GM19035 (cell line): ENCODE results near the gene MRPS23.

ENCODE experiments used
- ATAC-seq: cut with Tn5 transposase; IDR thresholded peaks from one replicate; pipeline ENCODE4 v1.9.1; 2021; ENCODE audit not compliant: unreplicated experiment

The MRPS23 gene

DNA sequence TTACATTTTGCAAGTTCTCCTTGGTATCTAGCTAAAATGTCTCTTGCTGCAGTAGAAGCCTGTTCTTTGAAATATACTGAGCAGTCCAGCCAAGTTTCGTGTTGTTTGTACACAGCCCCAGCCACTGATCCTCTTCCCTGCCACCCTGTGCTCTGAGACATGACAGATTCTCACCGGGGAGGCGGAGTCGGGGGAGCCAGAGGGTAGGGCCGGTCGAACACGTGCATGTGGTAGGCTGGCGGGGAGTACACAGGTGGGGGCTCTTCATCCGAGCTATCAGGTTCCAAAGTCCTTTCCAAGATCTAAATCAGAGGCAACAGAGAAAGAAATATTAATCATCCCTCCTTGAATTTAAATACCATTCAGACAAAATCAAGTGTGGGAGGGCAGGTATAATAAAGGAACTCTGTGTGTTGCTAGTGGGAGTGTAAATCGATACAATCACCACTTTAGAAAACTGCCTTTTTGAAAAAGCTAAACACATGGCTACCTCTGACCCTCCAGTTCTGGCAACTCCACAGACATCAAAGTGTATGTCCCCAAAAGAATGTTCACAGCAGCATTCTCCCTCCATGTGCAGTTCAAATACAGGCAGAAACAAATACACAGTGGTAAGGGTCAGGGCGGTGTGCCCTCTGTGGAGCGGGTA, 29.7 kb upstream of the MRPS23 start:
- no peak for ATAC-seq

DNA sequence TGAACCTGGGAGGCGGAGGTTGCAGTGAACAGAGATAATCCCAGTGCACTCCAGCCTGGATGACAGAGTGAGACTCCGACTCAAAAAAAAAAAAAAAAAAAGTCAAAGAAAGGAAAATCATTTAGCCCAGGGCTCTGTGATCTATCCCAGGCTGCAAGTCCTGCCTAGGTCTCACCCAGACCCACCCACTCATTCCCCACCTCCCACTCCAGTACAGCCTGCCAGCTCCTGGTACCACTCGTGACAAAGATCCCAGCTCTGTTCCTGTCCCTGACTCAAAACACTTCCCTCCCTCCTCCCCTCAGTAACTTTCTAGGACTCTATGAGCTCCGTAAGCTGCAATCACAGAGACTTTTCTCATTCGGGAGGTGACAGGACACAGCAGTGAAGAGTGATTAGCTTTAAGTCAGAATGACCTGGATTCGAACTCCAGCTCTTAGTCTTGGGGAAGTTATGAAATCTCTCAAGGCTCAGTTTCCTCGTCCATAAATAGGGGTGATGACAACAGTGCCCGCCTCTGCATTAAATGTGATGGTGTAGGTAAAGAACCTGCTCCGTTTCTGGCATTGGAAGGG, 28.0 kb upstream of the MRPS23 start:
- ATAC-seq = no peak

DNA sequence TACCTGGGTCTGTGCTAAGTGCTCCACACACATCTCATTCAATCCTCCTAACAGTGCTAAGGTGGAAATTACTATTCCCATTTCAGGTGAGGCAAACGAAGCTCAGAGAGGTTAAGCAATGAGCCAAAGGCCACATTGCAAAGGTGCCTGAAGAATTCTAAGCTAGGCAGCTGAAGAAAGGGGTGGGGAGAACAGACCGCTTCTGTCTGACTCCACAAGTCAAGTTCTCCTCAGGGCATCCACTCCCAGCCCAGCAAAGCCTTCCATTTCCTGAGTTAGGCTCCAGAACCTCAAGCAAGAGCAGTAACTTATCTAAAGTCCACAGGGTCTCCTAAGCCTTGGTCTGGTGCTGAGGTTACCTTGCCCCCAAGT, 27.0 kb upstream of the MRPS23 start:
- ATAC-seq = no peak

DNA sequence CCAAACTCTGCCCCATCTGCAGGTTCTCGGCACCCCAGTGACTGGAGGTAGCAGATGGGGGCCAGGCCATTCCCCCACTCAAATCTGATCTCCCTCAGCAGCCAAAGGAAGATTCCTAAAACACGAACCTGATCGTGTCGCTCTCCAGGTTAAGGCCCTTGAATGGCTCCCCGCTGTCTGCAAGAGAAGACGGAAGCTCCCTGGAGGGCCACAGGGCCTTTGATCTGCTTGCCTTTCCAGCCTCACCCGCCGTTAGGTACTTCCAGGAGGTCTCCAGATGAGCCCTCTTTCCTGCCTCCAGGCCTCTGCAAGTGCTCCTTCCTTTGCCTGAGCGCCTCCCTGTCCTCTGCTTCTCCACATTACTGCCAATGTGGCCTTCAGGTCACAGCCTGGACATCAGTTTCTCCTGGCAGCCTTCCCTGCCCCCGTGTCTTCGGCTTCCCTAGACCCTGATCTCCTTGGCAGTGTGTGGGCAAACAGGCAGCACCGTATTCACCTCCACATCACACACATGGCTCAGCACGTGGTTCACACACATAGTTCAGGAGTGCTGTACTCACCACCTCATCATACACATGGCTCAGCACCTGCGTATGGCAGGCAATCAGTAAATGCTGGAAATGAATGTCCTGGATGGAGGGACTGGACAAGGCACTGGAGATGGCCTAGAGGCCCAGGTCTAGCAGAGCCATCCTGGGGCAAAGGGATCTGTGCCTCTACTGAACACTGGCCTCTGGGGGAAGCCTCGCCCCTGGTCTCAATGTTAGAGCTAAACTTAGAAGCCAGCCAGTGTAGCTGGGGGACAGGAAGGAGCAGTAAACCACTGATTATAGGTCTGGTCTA, 26.4 kb upstream of the MRPS23 start:
- no peak for ATAC-seq

DNA sequence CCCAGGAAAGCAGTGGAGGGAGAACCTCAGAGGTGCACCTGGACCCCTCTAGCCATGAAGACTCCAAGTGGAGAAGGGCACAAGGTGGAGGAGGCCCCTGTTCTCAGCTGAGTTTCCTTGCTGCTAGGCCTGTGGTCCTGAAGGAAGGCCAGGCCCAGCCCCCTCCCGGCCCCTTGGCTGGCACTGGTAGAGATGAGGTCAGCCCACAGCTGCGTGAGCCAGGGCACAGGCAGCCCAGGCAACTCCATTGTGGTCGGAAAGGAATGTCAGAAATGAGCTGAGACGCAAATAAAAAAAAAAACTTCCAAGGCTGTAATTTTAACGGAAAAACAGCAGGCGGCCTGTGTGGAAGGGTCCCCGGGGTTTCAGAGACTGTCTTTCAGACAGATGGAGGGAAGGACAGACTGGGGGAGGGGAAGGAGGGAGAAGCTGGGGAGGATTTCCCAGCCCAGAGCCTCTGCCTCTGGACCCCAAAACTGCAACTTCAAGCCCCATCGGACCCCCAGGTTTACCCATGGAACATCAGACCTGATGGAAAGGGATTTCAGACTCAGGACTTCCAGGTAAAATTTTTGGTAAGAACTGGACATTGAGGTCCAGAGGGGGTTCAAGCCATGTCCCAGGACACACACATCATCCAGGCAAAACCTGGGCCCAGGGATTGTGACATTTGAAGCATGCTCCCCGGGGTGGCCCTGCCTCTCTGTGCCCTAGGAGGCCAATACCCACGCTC, 25.6 kb upstream of the MRPS23 start:
- ATAC-seq = no peak

DNA sequence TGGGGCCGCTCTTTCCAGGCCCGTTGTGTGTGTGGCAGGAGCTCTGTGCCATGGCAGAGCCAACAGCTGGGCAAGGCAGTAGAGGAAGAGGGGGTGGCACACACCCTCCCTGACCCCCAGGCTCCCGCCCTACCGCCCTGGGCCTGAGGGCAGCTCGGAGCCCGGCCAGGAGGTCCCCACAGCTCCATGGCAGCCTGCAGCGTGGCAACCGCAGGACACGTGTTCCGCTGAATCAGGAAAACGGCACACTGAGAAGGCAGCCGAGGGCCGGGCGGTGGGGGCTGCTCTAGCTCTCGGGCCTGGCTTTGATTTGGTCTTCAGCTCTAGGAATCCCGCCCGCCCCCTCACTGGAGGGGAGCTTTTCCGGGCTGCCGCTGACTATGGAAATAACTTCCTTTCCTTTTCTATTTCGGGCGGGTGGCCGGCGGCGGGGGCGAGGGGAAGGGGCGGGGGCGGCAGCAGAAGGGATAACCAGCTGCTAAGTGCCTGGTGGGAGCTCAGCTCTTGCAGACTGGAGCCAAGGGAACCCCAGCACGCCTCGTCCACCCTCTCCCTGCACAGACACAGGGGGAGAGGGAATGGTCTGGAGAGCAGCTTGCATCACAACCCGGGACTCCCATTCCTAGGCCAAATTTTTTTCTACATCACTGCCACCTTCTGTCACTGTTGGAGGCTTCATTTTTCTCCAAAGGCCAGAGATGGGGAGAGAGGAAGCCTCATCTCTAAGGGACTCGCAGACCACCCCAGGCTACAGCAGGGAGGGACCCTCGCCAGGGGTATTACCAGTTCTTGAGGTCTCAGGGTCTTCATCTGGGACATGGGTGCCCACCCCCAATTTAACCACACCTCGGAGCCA, 24.8 kb upstream of the MRPS23 start:
- no peak for ATAC-seq

DNA sequence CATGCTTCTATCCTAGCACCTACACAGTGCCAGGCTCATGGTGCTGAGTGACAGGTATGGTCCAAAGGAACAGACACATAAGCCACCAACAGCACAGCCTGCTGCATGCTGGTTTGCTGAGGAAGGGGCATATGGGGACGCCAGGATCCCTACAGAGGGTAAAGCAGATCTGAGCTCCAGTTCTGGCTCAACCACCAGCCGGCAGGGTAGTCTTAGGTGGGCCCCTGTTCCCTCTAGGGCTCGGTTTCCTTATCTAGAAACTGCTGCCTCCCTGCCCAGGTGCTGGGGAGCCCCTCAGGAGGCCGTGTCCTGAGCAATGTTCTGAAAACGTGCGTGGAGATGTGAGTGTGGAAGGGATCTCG, 24.2 kb upstream of the MRPS23 start:
- no peak for ATAC-seq

DNA sequence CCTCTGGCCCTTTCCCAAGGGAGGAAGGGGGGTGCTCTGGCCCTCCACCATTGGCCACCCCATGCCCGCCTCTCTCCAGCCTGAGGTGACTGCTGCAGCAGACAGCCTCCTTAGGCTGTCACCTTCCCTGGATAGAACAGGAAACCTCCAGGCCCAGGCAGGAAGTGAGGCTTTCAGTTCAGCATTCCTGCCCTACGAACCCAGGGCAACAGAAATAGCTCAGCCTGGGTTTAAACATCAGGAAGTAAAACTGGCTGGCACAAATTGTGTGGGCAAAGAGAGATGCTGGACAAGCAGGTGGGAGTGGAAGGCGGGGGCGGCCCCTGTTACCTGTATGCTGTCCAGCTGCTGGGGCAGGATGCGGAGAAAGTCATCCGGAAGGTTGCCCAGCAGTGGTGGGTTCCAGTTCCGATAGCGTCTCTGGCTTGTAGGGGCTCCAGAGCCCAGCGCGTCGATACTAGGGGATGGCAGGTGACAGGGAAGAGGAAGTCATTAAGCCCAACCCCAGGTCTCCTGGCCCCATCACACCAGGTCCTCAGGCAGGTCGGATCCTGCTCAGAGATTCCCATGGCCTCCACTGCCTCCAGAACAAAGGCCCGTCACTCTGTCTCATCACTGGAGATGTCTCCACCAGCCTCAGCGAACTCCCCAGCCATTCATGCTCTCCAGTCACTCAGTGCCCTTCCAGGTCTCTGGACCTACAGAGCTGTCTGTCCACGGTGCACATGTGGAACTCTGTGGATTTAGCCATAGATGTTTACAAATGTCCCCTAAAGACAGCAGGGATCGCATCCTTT, 23.6 kb upstream of the MRPS23 start:
- ATAC-seq = no peak

DNA sequence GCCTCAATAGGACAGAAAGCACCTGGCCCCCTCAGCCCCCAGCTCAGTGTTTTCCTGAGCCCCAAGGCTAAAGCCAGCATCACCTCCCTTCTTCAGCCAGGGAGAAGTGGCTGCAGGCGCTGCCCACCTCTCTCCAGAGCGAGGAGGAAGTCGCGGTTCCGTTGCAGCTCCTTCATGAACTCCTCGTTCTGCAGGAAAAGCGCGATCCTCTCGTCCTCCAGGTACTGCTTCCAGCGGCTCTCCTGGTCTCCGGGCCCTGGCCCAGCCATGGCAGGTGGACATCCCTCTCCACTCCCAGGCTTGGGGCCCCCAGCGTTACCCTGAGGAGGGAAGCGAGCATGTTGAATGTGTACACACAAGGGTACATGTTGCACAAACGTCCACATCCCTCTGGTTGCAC, 22.7 kb upstream of the MRPS23 start:
- ATAC-seq = no peak

DNA sequence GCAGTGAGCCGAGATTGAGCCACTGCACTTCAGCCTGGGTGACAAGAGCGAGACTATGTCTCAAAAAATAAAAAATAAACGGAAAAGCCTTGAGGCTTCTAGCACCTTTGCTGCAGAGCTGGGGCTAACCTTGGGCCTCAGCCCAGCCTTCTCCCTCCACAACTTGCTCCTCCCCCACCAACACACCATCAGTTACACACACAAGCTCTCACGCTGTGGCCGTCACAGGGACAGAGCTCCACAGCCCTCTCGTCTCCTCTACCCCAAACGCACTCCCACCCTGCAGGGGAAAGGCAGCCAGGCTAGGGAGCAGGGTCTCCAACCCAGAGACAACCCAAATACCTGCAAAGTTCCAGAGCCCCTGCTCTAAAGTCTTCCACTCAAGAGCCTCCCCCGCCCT, 22.0 kb upstream of the MRPS23 start:
- no peak for ATAC-seq

DNA sequence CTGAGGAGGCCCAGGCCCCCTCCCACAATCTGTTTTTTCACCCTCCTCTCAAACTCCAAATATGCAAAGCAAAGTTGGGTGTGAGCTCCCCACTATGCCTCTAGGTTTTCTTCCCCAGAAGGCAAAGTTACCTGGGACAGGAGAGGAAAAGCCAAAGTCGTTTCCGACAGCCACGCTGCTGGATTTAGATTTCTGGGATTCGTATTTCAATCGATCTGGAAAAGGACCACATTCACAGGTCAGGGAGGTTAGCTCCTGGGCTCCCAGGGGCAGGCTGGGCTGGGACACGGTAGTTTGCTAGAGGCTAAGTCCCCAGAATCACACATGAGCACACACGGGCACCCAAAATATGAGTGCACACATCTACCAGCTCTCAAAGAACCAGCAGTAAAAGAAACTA, 21.3 kb upstream of the MRPS23 start:
- ATAC-seq = no peak

DNA sequence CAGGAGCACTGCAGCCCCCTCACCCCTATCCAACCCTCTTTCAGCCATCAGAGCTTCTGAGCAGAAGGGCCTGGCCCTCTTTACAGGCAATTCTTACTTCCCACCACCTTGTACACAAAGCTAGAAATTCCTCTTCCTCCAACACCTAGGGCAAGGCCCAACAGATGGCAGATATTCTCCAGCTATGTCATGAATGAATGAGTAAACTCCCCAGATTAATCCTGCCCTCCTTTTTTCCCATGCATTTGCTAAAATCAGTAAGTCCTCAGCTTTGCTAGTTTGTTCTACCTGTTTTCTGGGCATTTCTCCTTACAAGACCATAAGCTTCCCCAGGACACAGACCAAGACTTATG, 20.4 kb upstream of the MRPS23 start:
- ATAC-seq = no peak

DNA sequence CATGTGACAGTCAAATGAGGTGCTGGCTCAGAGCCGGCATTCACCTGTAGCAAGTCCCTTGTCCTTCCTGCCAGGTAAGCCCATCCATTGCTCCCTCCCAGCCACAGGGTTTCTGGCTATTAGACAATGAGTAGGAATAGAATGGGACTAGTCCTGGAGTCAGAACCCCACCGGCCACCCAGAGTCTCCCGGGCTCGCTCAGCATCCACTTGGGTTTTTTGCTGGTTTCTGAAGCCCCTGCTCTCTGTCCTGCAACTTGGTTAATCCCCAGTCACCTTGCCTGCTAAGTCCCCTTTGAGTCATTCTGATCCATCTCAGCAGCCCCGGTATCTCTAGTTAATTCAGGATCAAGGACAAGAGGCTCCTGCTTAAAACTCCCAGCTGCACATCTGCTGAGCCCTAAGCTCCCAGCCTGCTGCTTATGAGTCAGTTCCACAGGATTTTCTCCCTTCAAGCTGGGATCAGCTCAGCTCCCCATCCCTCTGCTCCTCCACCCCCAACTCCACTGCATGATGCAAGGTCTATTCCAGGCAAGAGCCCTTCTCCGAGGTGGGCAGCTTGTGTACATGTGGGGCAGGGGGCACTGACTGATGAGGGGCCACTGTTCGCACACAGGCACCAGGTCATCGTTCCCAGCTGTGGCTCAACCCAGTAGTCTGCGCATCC, 19.9 kb upstream of the MRPS23 start:
- ATAC-seq = no peak

DNA sequence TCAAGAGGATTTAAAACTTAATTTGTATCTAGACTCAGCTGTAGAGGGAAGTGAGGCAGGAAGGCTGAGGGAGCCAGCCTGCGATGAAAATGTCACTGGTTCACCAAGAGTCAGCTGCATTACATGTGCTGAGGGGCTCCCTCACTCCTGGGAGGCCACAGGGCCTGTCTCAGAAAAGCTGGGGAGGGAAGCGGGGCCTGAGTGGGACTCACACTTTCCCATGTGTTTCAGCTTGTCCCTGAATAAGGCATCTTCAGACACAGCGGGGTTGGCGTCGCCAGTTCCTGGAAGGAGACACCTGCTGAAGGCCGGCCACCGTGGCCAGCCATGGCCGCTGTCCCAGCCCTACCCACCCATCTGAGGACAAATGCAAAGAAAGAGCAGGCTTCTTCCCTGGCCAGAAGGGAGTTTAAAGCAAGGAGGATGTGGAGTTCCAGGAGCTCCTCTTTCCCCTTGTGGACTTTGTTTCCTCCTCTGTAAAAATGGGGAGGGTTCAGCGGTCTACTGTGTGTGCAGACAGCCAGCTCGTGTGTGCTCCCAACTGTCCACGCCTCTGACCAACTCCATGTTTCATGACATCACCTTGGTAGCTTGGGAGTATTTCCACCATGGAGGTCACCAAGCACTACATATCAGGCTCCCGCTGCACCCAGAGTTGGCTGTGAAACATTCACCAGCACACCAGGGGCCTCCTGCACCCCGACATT, 19.2 kb upstream of the MRPS23 start:
- no peak for ATAC-seq

DNA sequence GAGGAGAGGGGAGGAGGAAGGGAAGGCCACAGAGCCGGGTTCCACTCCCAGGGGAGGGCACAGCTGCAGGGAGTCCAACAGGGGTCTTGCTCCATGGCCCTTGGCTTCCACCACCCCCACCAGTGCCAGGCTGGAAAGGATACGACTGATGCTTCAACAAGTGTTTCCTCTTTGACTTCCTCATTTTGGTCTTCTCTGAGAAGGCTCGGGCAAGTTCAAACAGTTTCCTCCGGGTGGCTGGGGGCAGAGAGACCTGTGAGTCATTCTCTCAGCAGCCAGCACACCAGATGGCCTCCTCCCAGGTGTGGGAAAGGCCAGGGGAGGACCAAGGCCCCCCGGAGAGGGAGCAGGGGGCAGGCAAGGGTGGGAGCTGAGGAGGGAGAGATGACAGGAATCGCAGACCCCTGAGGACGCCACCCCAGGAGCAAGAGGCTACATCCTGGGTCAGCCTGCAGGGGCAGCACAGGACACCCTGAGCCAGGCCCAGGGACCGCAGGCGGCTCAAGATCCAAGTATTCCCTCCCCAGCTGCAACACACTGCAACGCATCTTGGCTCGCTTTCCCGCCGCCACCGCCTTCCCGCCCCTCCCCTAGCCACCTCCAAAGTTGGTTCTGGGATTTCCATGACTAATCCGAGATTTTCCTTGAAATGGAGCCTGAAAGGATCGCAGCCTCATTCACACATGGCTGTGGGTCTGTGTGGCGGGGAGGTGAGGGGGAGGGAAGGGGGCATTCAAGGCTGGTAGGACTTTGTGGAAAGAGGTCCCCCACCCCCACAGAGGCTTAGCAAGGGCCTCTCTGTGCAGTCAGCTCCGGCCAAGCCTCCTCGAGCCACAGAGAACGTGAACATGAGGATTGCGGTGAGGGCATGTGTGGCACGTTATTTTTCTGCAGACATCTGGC, 18.4 kb upstream of the MRPS23 start:
- no peak for ATAC-seq

DNA sequence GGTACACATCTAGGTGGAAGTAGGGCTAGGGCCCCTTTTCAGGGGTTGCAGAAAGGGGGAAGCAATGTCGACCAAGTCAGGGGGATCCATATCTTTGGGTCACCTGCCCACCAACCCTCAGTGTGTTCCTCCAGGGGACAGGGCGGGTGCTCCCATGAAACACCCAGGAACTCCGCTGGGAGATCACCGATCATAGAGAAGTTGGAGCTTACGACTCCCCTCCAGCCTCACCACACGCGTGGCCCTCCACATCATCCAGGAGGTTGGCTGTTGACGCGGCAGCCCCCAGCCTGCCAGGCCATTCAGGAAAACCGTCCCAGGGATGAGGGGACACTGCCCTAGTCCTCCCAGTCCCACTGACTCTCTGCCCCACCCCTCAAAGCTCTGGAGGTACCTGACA, 17.3 kb upstream of the MRPS23 start:
- no peak for ATAC-seq

DNA sequence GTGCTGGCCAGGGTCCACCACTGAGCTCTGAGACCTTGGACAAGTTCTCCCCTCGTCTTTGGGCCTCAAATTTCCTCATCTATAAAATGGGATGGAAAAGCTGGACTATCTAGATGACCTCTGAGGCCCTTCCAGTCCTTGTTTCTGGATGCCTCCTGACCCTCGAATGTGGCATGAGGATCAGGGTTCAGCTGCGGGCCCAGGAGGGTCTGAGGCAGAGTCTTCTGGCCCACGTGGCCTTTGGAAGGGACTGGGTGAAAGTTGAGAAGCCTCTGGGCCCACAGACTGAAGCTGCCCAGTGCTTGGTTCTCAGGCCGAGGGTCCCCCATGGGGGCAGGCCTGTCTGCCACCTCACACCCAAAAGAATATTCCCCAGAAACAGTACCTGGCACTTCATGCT, 16.9 kb upstream of the MRPS23 start:
- ATAC-seq = no peak

DNA sequence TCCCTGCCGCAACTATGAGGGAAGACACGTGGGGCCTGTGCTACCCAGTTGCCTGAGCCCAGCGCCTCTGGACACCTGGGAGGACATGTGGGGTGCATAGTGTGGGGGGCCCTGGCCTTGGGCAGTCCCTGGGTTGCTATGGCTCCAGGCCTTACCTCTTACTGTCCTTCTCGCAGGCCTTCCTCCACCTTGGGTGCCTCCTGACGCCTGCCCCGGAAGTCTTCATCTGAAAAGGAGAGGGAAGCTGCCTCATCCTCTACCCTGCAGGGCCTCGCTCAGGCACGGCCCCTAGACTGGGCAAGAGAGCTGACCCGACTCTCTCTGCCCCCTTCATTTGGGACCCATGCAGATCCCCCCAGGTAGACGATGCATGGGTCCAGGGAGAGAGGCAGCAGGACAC, 16.5 kb upstream of the MRPS23 start:
- ATAC-seq = no peak
